NCI-H345 treated with DMSO at 0.1 percent for 48 hours (cell line): ENCODE measurements around the gene SHPK.
"Not testable (repeated sequence)": the region's sequence is repeated elsewhere in the genome, so short reads cannot be mapped to it uniquely, and the experiment has no call there.

Experiments
- DNase-seq: peaks from one replicate; lab custom pipeline; 2025; ENCODE audit not compliant: unreplicated experiment; lab: John Stamatoyannopoulos, UW

Gene SHPK

GRCh38 chr17:3590768-3591167 lies 45.3 kb downstream of the SHPK start:
- DNase-seq, result no peak

GRCh38 chr17:3590231-3590630 lies 45.8 kb downstream of the SHPK start:
- no peak for DNase-seq

GRCh38 chr17:3589784-3590183 lies 46.3 kb downstream of the SHPK start:
- DNase-seq, result no peak

- DNase-seq, result no peak
Measured at GRCh38 chr17:3585826-3586225, 50.2 kb downstream of the SHPK start.

GRCh38 chr17:3583456-3583855 lies 52.6 kb downstream of the SHPK start:
- DNase-seq, result no peak

GRCh38 chr17:3582915-3583314 lies 53.1 kb downstream of the SHPK start:
- DNase-seq, result no peak

GRCh38 chr17:3578667-3579066 lies 57.4 kb downstream of the SHPK start:
- DNase-seq, result not testable (repeated sequence)

- DNase-seq, result no peak
Measured at GRCh38 chr17:3576970-3577369, 59.1 kb downstream of the SHPK start.

- DNase-seq, result no peak
Measured at GRCh38 chr17:3575511-3575910, 60.5 kb downstream of the SHPK start.

GRCh38 chr17:3574231-3574630 lies 61.8 kb downstream of the SHPK start:
- DNase-seq, result no peak

- DNase-seq, result no peak
Measured at GRCh38 chr17:3573246-3574100, 62.6 kb downstream of the SHPK start.

GRCh38 chr17:3572231-3572630 lies 63.8 kb downstream of the SHPK start:
- DNase-seq, result no peak

- DNase-seq, result no peak
Measured at GRCh38 chr17:3571043-3571900, 64.8 kb downstream of the SHPK start.

GRCh38 chr17:3569534-3570137 lies 66.4 kb downstream of the SHPK start:
- no peak for DNase-seq

GRCh38 chr17:3566551-3566950 lies 69.5 kb downstream of the SHPK start:
- no peak for DNase-seq

GRCh38 chr17:3565143-3565542 lies 70.9 kb downstream of the SHPK start:
- no peak for DNase-seq

GRCh38 chr17:3564241-3564640 lies 71.8 kb downstream of the SHPK start:
- not testable (repeated sequence) for DNase-seq

- DNase-seq, result no peak
Measured at GRCh38 chr17:3559270-3559645, 76.8 kb downstream of the SHPK start.

GRCh38 chr17:3558603-3559269 lies 77.3 kb downstream of the SHPK start:
- DNase-seq, result no peak
